HG02840 (cell line): ENCODE measurements around the gene LIG4.

ENCODE experiments used
- ATAC-seq: cut with Tn5 transposase; IDR thresholded peaks from one replicate; pipeline ENCODE4 v1.9.1; 2021; ENCODE audit warnings: mild to moderate bottlenecking, moderate library complexity, moderate number of reproducible peaks; ENCODE audit not compliant: unreplicated experiment, low FRiP score

LIG4 gene

DNA sequence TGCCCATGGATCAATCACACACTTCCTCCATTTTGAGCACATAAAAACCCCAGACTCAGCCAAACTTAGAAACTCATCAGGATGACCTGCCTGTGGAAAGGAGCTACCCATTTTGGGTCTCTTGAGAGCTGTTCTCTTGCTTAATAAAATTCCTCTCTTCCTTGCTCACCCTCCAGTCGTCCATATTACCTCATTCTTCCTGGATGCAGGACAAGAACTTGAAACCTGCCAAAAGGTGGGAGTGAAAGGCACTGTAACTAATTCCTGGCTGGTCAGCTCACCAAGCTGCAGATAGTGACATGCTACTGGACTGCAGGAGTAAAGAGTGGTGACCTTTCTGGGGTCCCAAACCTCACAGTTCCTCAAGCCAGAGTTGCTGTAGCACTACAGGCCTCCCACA is 20.2 kb downstream of the LIG4 start:
- ATAC-seq: no peak

DNA sequence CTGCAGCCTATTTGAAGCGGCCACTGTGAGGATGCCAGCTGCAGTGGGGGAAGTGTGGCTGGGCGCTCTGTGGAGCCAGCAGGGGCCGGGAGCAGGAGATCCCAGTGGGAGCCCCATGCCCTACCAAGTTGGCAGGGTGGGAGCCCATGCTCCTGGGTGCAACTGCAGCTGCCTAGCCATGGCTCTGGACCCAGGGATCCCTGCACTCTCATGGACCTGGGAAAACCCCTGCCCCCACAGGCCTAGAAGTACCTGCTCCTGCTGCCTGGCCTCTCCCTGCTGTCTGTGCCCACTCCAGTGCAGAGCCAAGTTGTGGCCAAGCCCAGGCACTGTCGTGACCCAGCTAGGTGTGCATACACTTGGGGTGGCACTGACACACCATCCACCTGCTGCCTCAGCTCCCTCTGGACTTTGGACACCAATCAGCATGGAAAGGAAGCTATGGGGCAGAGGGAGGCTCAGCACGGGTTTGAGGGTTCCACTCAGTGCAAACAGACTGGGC is 20.9 kb downstream of the LIG4 start:
- no peak for ATAC-seq

DNA sequence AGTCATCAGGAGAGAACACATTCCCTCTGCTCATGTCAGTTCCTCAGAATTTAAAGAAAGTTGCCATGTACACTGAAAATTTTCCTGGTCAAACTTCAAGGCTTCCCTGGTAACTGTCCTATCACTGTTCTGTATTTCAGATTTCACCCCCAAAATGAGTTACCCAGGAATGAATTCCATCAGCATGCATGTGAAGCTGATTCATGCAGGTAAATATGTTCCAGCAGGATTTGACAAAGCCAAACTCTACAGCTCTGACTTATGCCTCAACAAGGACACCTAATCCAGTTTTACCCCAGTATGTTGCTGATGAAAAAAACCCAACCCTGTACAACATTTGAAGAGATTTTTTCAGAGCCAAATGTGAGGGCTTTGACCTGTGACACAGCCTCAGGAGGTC is 21.5 kb downstream of the LIG4 start:
- no peak for ATAC-seq

DNA sequence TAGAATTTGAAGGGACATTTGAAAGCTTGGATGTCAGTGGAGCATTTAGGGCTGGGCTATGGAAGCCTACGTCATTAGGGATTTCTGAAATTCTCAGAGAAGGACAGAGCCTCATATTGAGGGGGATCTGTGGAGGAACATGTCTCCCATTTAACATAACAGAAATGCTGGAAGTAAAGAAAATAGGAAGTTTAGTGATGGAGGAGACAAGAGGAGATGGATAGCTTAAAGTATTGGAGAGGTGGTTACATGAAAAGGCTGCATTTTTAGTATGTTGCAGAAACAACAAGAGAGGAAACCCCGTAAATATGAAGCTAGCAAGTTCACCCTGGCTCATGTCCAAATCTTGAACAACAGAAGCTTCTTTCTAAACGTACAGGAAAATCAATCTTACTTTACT is 24.4 kb downstream of the LIG4 start:
- no peak for ATAC-seq

DNA sequence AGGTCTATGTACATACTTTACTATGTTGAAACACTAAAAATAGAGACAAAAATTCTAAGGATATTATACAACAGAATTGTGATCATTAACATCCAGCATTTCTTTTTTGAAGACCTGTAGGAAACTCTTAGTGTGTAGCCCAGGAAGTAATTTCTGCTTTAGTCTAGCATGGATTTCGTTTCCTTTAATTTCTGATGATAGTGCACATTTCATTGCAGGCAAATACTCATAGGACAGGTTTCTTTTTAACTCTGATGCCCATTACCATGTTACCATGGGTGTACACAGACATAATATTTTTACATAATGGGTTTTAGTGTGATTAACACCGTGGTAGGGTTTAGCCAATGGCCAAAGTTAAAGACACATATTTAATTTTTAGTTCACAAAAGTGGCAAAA is 27.1 kb downstream of the LIG4 start:
- no peak for ATAC-seq

DNA sequence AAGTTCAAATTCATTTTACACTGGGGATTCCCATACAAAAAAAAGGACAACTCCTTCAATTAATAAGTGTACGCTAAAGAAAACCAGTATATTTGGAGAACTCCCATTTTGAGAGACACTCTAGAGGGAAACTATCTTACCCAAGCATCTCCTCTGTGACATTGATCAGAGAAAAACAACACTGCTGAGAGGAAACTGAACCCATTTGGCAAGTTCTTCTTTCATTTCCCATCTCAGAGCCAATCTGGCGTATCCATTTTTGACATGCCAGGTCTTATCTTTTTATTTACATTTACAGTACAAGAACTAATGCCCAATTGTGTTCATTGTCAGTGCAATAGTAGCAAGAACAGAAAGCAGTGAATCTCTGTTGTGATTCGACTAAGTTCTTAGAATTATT is 30.1 kb downstream of the LIG4 start:
- ATAC-seq: no peak

DNA sequence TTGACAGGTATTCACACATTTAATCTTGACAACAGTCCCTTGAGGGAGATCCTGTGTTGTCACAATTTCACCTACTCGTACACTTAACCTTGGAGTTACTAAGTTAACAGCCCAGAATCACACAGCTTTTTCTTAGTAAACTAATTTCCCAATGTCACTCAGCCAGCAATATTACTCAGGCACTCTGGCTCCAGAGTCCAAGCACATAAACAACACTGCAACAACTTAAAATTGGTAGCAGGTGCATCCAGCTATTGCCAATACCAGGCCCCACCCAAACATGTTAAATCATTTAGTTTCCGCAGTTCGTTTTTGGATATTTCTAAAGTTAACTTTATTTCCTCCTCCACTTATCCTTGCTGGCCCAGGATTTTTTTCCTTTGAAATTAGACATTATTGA is 32.7 kb downstream of the LIG4 start:
- ATAC-seq: no peak

DNA sequence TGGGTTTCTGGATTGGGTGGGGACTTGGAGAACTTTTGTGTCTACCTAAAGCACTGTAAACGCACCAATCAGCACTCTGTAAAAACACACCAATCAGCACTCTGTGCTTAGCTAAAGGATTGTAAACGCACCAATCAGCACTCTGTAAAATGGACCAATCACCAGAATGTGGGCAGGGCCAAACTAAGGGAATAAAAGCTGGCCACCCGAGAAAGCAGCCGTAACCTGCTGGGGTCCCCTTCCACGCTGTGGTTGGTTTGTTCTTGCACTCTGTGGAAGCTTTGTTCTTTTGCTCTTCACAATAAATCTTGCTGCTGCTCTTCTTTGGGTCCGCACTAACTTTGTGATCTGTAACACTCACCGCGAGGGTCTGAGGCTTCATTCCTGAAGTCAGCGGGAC is 37.3 kb downstream of the LIG4 start:
- no peak for ATAC-seq

DNA sequence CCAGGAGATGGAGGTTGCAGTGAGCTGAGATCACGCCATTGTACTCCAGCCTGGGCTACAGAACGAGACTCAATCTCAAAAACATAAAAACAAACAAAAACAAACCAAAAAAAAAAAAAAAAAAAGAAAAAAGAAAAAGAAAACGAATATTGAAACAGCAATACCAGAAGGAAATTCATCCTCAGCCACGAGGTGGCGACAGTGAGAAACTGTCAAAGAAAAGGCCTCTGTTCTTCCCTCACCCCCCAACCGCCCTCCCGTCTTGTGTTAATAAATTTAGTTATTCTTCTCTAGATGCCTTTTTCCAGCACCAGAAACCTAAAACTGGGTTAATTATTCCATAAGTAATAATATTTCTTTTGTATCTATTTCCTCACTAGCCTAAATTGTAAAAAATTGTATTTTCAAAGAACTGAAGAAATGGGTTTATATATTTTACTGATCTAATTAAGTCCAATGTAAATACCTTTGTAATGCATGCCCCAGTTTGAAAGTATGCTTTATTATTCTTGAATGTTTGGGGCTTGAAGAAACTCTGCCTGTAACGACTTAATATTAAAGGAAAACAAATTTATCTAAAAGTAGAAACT is 38.6 kb downstream of the LIG4 start:
- no peak for ATAC-seq

DNA sequence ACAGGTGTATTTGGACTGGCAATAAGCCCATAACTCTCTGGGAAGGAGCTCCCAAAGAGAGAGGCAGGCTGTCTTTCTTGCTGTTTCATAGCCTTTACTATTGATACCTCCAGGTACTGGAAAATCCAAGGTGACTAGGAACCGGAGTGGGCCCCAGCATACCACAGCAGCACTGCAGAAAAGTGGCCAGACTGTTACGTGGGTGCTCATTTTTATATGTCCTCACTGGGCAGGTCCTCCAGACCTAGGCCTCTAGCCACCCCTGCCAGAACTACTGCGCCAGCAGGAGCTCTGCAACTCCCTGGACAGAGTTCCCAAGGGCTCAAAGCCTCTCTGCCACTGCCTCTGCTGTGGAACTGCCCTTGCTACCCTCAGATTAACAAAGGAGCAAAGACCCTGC is 46.4 kb downstream of the LIG4 start:
- no peak for ATAC-seq

DNA sequence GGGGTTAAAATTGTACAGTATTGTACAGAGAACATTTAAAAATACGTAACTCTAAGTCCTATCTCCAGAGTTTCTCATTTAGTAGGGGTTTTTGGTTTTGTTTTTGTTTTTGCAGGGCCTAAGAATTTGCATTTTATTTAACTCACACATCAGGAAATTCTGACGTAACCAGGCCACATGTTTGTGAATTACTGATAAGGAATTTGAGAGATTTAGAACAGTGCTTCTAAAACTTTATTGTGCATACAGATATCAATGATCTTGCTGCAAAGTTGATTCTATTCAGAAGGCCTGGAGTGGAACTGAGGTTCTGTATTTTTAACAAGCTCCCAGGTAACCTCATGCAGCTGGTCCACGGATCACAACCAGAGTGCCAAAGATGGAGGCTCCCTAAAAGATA is 49.3 kb downstream of the LIG4 start:
- ATAC-seq: no peak

DNA sequence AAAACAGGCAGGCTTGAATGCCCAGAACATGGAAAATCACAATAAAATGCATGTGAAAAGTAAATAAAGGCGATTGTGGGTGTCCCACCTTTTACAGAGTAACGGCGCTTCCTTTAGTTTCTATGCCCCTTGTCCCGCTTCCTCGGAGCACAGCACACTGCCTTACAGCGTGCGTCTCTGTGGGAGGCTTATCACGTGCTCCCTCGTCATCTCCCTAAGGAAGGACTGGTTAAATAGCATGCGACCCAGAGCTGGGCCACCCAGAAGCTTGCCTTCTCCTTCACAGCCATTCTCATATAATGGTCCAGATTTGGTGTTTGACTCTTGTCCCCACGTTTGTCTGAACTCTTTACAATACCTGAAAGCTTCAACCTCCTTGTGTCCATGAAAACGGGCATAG is 56.6 kb downstream of the LIG4 start:
- ATAC-seq: no peak
